RCC 7860 (cell line): Measurements from ENCODE around the gene AGAP1.

ENCODE experiments used
- DNase-seq: peaks from one replicate; pipeline ENCODE4 v3.0.0-alpha.2; 2015; ENCODE audit warnings: low spot score
- FAIRE-seq: peaks from 2 replicates; lab custom pipeline; 2012; peaks lifted over from hg19 to GRCh38; lab: Jason Lieb, UNC

Gene AGAP1

DNA sequence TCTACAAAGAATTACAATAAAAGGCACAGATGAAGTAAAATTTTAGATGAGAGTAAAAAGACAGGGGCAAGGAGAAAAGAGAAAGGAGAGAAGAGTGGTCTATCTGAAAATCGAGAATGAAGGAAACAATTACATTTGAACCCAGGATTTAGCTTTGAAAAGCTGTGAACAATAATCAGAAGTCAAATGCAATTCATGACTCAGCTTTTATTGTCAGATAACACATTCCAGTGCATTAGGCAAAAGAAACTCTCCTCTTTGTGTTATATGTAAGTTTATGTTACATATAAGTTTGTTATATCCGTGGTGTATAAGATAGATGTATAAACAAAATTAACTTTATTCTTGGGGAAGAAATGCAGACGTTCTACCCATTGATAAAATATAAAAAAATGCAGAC, 389.8 kb downstream of the AGAP1 start:
- DNase-seq (no peak), FAIRE-seq (no peak)

DNA sequence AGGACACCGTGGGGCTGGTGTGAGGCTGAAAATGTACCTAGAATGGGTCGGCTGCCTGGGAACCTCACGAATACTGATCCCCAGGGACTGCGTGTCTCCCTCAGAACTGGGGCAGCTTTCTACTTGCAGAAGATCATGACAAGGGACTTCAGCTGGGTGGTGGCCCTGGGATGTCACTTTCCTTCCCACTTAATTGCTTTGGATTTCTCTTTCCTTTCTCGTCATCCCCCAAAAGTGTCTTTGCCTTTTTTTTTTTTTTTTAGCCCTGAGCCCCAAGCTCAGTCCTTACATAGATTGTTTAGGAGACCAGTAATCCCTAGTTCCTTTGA, 395.4 kb downstream of the AGAP1 start:
- FAIRE-seq: no peak

DNA sequence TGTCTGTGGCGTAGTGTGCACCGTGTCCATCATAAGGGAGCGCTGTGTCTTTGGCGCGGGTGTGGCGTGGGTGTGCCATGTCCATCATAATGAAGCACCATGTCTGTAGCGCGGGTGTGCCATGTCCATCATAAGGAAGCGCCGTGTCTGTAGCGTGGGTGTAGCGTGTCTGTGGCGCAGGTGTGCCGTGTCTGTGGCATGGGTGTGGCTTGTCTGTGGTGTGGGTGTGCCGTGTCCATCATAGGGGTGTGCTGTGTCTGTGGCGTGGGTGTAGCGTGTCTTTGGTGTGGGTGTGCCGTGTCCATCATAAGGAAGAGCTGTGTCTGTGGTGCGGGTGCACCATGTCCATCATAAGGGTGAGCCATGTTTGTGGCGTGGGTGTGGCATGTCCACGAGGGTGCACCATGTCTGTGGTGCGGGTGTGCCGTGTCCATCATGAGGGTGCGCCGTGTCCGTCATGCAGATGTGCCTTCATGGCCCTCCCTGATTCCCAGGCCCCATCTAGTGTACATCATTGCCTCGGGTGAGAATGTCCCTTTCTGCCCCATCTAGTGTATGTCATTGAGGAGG, 399.4 kb downstream of the AGAP1 start:
- no peak for FAIRE-seq

More for the DNA sequence above, 395.4 kb downstream of the AGAP1 start:
- DNase-seq: no peak

DNA sequence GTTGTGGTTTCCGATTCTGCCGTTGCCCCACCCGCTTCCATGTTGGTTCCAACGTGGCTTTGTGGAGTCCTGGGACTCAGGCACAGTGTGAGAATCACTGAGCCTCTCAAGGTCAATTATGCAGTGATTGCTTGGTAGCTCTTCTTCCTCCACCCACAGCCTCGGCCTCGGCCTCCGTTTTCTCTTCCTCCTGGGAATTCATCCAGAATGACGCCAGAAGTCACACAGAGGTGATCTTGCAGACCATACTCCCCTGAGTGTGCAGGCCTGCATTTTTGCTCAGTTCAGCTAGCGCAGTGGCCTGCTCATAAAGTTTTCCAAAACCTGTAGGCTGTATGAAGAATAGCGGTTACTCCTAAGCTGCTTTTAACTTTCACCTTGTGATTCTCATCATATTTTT, 401.0 kb downstream of the AGAP1 start:
- DNase-seq (no peak), FAIRE-seq (no peak)

More for the DNA sequence above, 399.4 kb downstream of the AGAP1 start:
- no peak for DNase-seq

DNA sequence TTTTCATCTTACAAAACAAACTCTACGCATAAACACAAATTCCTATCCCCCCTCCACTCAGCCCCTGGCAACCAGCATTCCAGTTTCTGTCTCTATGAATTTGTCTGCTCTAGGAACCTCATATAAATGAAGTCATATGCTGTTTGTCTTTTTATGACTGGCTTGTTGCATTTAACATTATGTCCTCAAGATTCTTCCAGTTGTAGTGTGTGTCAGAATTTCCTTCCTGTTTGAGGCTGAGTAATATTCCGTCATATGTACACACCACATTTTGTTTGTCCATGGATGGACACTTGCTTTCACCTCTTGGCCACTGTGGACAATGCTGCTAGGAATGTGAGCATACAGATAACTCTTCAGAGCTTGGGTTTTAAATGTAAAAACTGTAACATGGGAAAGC, 402.2 kb downstream of the AGAP1 start:
- DNase-seq (no peak), FAIRE-seq (no peak)

DNA sequence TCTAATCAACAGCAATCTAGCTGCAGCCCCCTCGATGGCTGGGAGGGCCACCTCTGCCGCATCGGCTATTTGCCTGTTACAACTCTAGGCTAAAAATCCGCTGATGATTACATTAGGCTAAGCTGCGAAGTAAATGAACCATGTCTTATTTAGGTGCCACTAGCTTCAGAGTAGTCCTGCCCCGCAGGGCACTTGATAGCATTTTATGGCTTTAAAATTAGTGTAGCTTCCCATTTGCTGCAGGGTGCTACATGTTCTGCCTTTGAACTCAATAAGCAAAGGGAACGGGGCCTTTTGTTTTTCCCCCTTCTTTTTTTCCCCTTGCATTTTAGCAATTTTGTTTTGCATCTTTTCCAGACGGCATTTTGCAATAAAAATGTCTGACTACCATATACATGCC, 404.1 kb downstream of the AGAP1 start:
- DNase-seq (no peak), FAIRE-seq (no peak)

DNA sequence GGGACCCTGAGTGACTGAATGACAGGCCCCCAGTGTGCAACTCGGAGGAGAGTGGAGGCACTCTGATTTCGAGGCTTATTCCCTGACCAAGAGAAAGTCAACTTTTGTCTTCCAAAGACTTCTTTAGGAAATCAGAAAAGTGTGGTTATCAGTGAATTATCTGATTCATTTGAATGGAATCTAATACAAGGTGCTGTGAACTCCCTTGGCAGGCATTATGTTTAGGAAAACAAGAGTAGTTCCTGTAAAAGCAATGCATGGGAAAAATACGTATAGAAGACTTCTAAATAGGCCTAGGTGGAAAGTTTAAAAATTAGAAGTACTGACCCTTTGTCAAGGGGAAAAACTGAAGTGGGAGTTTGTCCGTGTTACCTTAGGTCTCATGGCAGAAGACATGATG, 404.9 kb downstream of the AGAP1 start:
- FAIRE-seq: no peak
- DNase-seq: no peak

DNA sequence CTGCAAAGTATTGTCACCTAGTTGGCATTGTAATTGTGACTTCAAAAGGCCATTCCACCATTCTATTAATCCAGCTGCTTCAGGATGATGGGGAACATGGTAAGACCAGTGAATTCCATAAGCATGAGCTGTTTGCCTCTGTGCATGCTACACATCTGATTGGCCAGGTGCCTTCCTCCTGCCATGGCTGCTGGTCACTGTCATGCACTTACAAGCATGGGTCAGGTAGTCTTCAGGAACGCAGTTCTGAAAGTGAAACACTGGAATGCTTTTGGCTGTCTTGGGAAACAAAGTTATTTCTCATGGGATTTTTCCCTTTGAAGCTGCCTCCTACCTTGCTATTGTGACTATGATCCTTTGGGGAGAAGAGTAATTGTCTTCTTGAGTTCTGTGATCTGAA, 406.8 kb downstream of the AGAP1 start:
- FAIRE-seq (no peak), DNase-seq (no peak)

DNA sequence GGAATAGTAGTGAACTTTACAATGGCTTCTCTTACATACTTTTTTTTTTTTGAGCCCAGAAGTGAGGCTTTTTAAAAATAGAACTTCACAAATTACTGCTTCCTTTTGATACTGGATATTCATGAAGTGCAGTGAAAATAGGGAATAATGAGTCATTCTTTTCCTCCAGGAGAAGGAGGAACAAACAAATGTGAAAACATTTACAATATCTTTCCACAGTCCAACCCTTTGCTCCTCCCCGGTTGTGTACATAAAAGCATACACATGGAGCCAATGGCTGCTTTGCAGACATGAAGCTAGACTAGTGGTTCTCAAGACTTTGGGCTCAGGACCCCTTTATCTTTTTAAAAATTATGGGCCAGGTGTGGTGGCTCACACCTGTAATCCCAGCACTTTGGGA, 407.4 kb downstream of the AGAP1 start:
- FAIRE-seq (no peak), DNase-seq (no peak)

DNA sequence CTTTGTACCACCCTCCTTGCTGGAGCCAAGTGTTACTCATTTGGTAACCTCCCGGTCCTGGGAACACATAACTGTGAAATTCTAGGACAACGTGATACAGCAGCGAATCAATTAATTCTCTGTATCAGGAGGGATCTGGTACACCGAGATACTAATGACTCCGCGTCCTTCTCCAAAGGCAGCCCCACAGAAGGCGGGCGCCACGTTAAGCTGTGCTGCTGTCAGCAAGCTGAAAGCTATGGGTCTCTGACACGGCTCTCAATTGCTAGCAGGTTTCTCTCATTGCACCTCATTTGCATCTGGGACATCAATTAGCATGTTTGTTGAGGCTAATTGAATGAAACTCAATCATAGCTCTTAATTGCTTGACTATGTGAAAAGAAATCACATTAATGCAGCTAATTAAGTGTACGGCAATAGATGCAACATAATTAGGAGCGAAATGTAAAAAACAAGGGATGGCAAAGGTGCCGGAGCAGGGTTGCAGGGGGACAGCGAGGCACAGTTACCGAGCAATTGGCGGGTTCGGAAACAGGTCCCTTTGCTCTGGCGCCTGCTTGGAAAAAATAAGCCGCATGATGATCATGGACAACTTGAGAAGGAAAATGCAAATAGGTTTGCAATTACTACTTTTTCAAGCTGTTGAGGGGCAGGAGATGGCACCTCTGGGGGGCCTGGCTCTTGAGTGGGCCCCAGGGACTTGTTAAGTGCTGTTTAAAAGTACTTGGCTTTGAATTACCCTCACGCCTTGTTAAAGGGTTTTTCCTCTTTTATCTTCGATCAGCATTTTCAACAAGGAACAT, 410.1 kb downstream of the AGAP1 start:
- FAIRE-seq (no peak), DNase-seq (no peak)

DNA sequence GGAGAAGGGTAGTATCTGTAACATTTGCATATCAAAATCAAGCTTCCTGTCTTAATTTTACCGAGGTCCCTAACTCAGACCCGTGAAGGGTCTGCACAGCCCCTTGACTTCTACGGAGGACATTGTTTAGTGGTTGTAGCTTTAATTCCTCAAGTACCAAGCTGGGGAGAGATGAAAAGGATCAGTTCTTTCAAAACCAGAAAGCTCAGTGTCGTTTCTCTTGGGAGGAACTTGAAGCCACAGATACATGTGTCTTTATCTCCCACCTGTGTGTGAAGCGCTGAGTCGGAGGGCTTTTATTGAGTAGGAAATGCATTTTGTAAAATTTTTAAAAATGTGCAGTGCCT, 410.7 kb downstream of the AGAP1 start:
- FAIRE-seq: no peak
- DNase-seq: no peak

DNA sequence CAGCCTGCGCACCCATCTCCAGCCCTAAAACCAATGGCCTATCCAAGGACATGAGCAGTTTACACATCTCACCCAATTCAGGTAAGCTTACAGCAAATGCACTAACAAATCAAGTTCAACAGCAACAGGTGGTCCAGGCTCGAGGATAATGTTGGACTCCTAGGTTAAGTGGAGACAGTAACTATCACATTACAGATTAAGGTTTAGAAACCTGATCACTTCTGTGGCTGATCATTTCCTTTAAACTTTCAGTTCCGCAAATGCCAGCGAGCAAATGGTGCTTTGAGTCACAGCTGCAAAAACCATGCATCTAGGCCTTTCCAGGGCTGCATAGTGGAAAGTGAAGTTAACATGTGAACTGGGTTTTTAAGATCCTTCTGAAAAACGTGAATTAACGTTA, 415.0 kb downstream of the AGAP1 start:
- DNase-seq: no peak
- no peak for FAIRE-seq

DNA sequence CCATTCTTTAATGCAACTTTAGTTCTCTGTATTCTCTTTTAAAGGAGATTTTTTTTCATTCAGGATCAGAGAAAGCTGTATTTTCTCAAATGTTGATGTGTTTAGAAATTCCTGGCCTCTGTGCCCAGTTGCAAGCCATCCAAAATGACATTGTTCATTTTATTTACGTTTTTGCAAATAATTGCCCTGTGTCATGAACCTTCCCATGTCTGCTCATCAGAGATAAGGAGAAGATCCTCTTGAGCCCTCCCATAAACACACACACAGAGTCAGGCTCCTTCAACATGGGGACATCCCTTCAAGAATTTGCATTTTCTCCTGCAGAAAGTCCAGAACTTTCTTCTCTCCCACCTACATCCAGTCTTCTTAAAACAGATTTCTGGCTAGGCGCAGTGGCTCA, 415.5 kb downstream of the AGAP1 start:
- FAIRE-seq (no peak), DNase-seq (no peak)

DNA sequence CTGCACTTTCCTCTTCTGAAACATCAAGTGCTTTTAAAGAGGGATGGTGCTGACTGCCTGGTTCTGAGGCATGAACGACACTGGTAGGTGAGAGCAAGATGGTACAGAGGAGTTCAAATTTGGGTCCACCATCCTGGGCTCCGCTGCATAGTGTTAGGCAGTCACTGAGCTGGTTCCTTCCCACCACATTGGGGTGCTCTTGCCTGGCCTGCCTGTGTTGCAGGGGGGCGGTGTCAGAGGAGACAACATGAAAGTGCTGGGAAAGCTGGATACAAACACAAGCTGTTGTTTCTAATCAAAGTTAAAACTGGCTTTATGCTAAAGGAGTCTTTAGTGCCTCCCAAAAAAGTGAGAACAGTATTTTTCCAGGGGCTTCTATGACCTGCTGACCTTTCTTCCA, 416.2 kb downstream of the AGAP1 start:
- no peak for DNase-seq
- no peak for FAIRE-seq

DNA sequence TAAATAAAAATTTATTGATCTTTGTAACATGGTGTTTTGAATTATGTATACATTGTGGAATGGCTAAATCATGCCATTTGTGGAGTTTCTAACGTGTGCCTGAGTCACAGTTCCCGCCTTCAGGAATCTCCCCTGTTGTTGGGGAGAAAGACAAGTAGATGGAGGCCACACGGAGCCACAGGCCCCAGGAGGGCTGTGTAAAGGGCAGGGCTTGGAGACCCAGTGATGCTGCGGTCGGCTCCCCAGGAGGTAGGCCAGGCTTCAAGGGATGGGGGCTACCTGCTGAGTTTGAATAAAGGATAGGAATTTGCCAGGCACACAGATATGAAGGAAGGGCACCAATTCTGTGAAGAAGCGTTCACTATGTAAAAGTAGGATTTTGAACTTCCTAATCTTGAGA, 417.3 kb downstream of the AGAP1 start:
- no peak for DNase-seq
- no peak for FAIRE-seq

DNA sequence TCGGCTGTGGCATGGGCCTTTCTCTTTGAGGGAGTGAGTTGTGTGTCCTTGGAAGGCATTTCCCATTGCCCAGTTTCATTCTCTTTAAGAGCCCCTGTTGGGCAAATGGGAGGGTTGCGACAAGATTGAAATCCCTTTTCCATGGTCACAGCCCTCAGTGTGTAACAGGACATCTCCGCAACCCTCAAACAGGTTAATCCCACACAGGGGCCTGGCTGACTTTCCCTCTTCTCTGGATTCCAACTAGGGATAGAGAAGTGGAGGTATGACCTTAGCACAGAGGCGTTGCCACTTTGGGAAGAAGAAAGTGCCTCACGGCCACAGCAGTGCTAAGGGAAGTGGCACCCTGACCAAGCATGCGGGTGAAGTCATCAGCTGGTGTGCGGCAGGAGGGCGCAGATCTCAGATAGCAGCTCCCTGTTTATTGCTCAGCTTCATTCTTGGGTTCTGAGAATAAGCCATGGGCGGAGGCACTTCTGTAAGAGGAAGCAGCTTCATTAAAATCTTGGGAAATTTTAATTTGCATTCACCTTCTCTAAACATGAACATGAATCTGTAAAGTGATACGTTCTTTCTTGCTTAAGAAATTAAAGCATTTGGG, 417.9 kb downstream of the AGAP1 start:
- DNase-seq: no peak
- no peak for FAIRE-seq

DNA sequence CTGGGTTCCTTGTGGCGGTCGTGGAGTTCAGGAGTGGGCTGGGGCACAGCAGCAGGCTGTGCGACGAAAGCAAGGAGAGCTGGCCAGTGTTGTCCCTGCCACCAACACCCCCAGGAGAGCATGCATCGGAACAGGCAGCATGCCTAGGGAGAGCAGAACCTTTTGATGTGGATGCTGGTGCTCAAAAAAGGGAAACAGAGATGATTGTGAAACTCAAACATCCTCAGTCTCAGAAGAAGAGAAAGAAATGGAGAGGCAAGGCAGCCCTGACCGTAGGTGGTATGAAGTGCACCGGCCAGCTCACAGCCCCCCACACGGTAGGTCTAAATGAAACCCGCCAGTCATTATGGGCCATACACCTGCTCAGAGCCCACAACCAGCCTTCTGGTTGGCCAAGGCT, 420.9 kb downstream of the AGAP1 start:
- no peak for FAIRE-seq
- DNase-seq: no peak

DNA sequence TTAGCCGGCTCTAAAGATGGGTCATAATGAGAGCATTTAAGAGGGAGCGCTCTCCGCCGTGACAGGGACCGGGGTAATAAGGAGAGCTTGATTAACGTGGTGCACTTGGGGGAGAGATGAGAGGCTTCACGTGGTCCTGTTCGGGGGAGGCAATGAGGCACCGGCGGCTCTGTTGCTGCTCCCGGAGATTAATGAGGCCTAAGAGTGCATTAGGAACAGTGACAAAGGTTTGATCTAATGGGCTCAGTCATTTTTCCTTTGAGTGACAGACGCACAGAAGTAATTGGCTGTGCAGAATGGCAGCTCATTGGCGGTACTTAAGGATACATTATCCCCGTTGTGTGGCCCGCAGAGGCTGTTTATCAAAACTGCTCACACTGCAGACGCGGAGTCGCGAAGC, 423.7 kb downstream of the AGAP1 start:
- DNase-seq (no peak), FAIRE-seq (no peak)

DNA sequence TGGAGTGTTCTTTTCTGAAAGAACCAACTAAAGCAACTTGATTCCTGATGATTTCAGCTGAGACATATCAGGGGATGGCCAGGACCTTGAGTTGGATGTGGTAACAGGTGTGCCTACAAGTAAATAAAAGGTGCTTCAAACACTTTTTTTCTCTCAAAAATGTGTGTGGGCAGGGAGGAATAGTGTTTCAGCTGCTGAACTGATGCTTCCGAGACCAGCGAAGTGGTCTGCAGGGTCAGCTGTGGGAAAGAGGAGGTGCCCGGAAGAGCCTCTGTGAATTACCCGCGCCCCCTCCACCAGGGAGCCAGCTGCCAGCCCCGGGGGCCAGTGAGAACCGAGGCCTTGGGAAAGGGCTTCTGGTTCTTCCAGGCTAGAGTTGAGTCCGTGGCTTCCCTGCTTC, 425.0 kb downstream of the AGAP1 start:
- FAIRE-seq (no peak), DNase-seq (no peak)

DNA sequence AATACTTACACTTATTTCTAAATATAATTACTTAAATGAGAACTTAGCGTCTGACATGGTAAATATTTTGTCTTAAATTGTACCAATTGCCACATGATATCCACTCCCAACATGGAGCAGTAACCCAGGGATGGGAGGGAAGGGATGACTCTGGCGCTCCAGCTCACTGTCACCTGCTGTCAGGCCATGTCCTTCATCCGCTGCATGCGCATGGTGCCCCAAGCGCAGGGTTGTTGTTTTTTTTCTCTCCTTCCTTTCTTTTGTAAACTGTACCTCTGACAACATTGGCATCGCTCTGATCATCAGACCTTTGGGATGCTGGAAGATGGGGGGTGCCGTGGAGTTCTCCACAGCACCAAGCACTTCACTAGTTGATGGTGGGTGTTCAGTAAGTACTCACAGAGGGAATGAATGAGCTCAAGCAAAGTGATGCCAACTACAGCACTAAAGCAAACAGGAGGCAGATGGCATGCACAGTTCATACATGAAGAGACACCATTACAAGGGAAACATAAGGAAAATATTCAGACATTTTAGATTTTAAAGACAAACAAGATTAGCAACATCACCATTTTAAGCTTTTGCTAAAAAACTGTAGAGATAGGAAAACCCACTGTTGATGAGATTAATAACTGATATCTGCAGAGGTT, 426.5 kb downstream of the AGAP1 start:
- FAIRE-seq: no peak
- DNase-seq: no peak

DNA sequence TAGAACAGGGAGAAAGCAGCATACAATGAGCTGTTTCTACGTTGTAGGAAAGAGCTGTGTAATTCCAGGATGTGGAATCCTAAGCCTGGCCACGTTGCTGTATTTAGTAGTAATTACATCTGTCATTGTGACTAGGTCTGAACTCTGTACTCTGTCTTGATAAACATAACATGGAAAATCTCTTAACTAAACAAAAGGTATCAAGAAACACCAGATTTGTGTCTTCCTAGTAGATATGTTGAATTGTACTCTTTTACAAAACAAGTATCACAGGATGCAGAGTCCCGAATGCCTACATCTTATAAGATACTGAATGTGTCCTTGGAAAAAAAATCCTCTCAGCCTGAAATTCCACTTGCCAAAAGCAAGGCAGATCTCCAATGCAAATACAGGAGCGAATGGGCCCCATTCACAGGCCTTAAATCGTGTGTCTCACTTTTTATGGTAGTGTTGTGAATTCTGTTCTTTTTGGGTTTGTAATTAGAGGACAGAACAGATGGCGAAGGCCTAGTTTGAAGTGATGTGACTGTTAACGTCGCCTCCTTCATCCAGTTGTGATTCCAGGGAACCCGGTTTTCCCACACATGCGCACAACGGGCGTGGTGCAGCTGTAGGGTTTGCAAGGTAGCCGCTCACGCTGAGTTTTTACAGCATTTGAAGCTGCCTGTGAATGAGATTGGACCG, 427.8 kb downstream of the AGAP1 start:
- no peak for FAIRE-seq
- no peak for DNase-seq

DNA sequence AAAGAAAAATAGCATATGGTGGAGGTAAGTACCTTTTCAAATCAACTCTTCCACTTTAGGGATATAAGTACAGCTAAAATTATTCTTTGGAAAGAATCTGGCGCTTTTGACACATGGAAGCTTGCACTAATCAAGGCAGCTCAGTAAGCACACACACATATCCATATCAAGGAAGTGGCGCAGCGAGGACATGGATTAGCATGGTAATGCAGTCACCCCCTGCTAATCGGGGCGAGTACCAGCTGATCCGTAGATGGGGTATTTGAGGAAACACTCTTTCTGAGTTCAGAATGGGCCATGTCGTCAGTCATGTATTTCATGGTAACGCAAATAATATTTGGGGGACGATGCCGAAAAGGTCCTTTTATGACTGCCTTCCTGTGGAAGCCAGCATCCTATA, 429.0 kb downstream of the AGAP1 start:
- DNase-seq (no peak), FAIRE-seq (no peak)
